Large intestine (tissue), 3 donors: ENCODE measurements around the gene CCL14. TPM values are rescaled to one million over a fixed set of nuclear protein-coding genes. Genes with fewer than 3 reads are reported as not detected.

Source experiments
- DNase-seq, 2 donors: peaks; one replicate each; pipeline versions ENCODE4 v3.0.0 to v3.0.0-alpha.2; 2013
- H3K27ac ChIP-seq: one replicate; pipeline ENCODE4 v1.5.1; 2013; ENCODE audit warnings: low read length
- H3K27me3 ChIP-seq: 2 replicates; pipeline ENCODE4 v1.6.1; 2013; ENCODE audit warnings: low read length; ENCODE audit not compliant: control insufficient read depth, insufficient read depth
- H3K36me3 ChIP-seq: 2 replicates; pipeline ENCODE4 v1.6.1; 2013; ENCODE audit warnings: low read length; ENCODE audit not compliant: control insufficient read depth, insufficient read depth
- H3K4me1 ChIP-seq: one replicate; pipeline ENCODE4 v1.6.1; 2013; ENCODE audit warnings: low read length; ENCODE audit not compliant: control insufficient read depth, insufficient read depth
- H3K4me3 ChIP-seq: one replicate; pipeline ENCODE4 v1.5.1; 2013; ENCODE audit warnings: low read length
- H3K9me3 ChIP-seq: one replicate; pipeline ENCODE4 v1.6.1; 2013; ENCODE audit warnings: mild to moderate bottlenecking, low read depth, low read length, moderate library complexity; ENCODE audit not compliant: control insufficient read depth
- WGBS: methylation state at CpG from one replicate; pipeline ENCODE4 v1.1.5; 2013; ENCODE audit warnings: low lambda C conversion rate; ENCODE audit not compliant: insufficient coverage; 5-methylcytosine and 5-hydroxymethylcytosine counted together
- polyA plus RNA-seq: library from polyadenylated mRNA; unstranded; fragments of 120-200 nt; gene quantifications from one replicate; pipeline ENCODE4 v1.2.1, GENCODE V29; 2013

The CCL14 gene
- polyA plus RNA-seq, 1 donor: 6.8 TPM

GRCh38 chr17:35973333-35974260 is 12.9 kb downstream of the CCL14 start:
- no peaks in the 10 kb centered on the region for H3K27me3 ChIP-seq
- H3K4me3 ChIP-seq: no peak overlapping the region
- H3K27ac ChIP-seq: peak overlapping the region; percentile 75
- no peaks in the 10 kb centered on the region for H3K36me3 ChIP-seq
- peak; percentile 53 to 80 for DNase-seq
- H3K9me3 ChIP-seq: no peaks in the 10 kb centered on the region
- H3K4me1 ChIP-seq: peaks cover 51% of the 10 kb centered on the region
- WGBS: 17% methylated on average over 2 of the region's 10 CpGs

GRCh38 chr17:35972945-35973332 is 13.6 kb downstream of the CCL14 start:
- Histone ChIP-seq H3K9me3 (no peaks in the 10 kb centered on the region), H3K36me3 (no peaks in the 10 kb centered on the region), H3K4me1 (peaks cover 51% of the 10 kb centered on the region), H3K4me3 (no peak overlapping the region), H3K27ac (peak overlapping the region; percentile 75), H3K27me3 (no peaks in the 10 kb centered on the region)
- peak; percentile 23 to 78 for DNase-seq
- WGBS: no CpG with 5 or more reads among the region's 4 CpGs

GRCh38 chr17:35972535-35972934 is 14.0 kb downstream of the CCL14 start:
- Histone ChIP-seq H3K27ac (peak overlapping the region; percentile 75), H3K4me1 (peaks cover 51% of the 10 kb centered on the region), H3K4me3 (no peak overlapping the region), H3K9me3 (no peaks in the 10 kb centered on the region), H3K36me3 (no peaks in the 10 kb centered on the region), H3K27me3 (no peaks in the 10 kb centered on the region)
- 53% methylated on average over 3 of the region's 6 CpGs for WGBS
- DNase-seq: no peak

GRCh38 chr17:35972066-35972465 is 14.5 kb downstream of the CCL14 start:
- Histone ChIP-seq H3K4me3 (no peak overlapping the region), H3K27me3 (no peaks in the 10 kb centered on the region), H3K36me3 (no peaks in the 10 kb centered on the region), H3K27ac (peak overlapping the region; percentile 75), H3K4me1 (peaks cover 51% of the 10 kb centered on the region), H3K9me3 (no peaks in the 10 kb centered on the region)
- no CpG with 5 or more reads among the region's 1 CpG for WGBS
- no peak for DNase-seq

- WGBS: no CpG with 5 or more reads among the region's 8 CpGs
Observed at GRCh38 chr17:35969558-35970380, 16.8 kb downstream of the CCL14 start.

GRCh38 chr17:35968520-35969054 is 17.9 kb downstream of the CCL14 start:
- Histone ChIP-seq H3K36me3 (no peaks in the 10 kb centered on the region), H3K9me3 (no peaks in the 10 kb centered on the region), H3K27ac (no peak overlapping the region), H3K4me3 (no peak overlapping the region), H3K4me1 (peaks cover 35% of the 10 kb centered on the region), H3K27me3 (no peaks in the 10 kb centered on the region)
- WGBS: no CpG with 5 or more reads among the region's 10 CpGs
- DNase-seq: no peak

More at GRCh38 chr17:35969558-35970380, 16.8 kb downstream of the CCL14 start:
- H3K36me3 ChIP-seq: no peaks in the 10 kb centered on the region
- H3K27ac ChIP-seq: peak overlapping the region; percentile 93
- H3K27me3 ChIP-seq: no peaks in the 10 kb centered on the region
- H3K9me3 ChIP-seq: no peaks in the 10 kb centered on the region
- peaks cover 46% of the 10 kb centered on the region for H3K4me1 ChIP-seq
- no peak overlapping the region for H3K4me3 ChIP-seq
- DNase-seq: peak; percentile 84 to 90

- no peak for DNase-seq
- H3K9me3 ChIP-seq: no peaks in the 10 kb centered on the region
- WGBS: no CpG with 5 or more reads among the region's 7 CpGs
- H3K4me3 ChIP-seq: no peak overlapping the region
- H3K36me3 ChIP-seq: no peaks in the 10 kb centered on the region
- H3K27me3 ChIP-seq: no peaks in the 10 kb centered on the region
- H3K4me1 ChIP-seq: peaks cover 4% of the 10 kb centered on the region
- no peak overlapping the region for H3K27ac ChIP-seq
Observed at GRCh38 chr17:35965272-35965671, 21.3 kb downstream of the CCL14 start.

GRCh38 chr17:35963663-35964062 is 22.9 kb downstream of the CCL14 start:
- Histone ChIP-seq H3K9me3 (no peaks in the 10 kb centered on the region), H3K4me1 (no peaks in the 10 kb centered on the region), H3K36me3 (no peaks in the 10 kb centered on the region), H3K27ac (no peak overlapping the region), H3K27me3 (no peaks in the 10 kb centered on the region), H3K4me3 (no peak overlapping the region)
- 100% methylated on average over 1 of the region's 6 CpGs for WGBS
- no peak for DNase-seq

GRCh38 chr17:35953720-35954119 is 32.8 kb downstream of the CCL14 start:
- no peaks in the 10 kb centered on the region for H3K4me1 ChIP-seq
- H3K4me3 ChIP-seq: no peak overlapping the region
- H3K27me3 ChIP-seq: no peaks in the 10 kb centered on the region
- H3K27ac ChIP-seq: no peak overlapping the region
- H3K36me3 ChIP-seq: no peaks in the 10 kb centered on the region
- no peak for DNase-seq
- no CpG with 5 or more reads among the region's 7 CpGs for WGBS
- H3K9me3 ChIP-seq: no peaks in the 10 kb centered on the region

- Histone ChIP-seq H3K36me3 (no peaks in the 10 kb centered on the region), H3K9me3 (no peaks in the 10 kb centered on the region), H3K27me3 (no peaks in the 10 kb centered on the region), H3K4me3 (no peak overlapping the region), H3K4me1 (peaks cover 2% of the 10 kb centered on the region), H3K27ac (no peak overlapping the region)
- no peak for DNase-seq
- no CpG with 5 or more reads among the region's 3 CpGs for WGBS
Observed at GRCh38 chr17:35949401-35949800, 37.1 kb downstream of the CCL14 start.
